NCI-H2107 (cell line): ENCODE data around the gene KNDC1.

Experiments
- DNase-seq: peaks from one replicate; lab custom pipeline; 2025; lab: John Stamatoyannopoulos, UW

KNDC1 gene

GRCh38 chr10:133191651-133192050 is 31.6 kb downstream of the KNDC1 start:
- no peak for DNase-seq

- no peak for DNase-seq
These were observed 34.1 kb downstream of the KNDC1 start for GRCh38 chr10:133194151-133194550.

GRCh38 chr10:133195096-133195495 is 35.1 kb downstream of the KNDC1 start:
- DNase-seq: no peak

GRCh38 chr10:133195611-133196010 is 35.6 kb downstream of the KNDC1 start:
- no peak for DNase-seq

GRCh38 chr10:133196221-133196915 is 36.3 kb downstream of the KNDC1 start:
- DNase-seq: no peak

- no peak for DNase-seq
These were observed 37.1 kb downstream of the KNDC1 start for GRCh38 chr10:133196936-133197758.

- DNase-seq: no peak
These were observed 37.8 kb downstream of the KNDC1 start for GRCh38 chr10:133197786-133198185.

GRCh38 chr10:133198206-133198605 is 38.2 kb downstream of the KNDC1 start:
- no peak for DNase-seq

GRCh38 chr10:133198621-133199487 is 38.8 kb downstream of the KNDC1 start:
- DNase-seq: no peak

- DNase-seq: no peak
These were observed 39.5 kb downstream of the KNDC1 start for GRCh38 chr10:133199488-133199885.

- no peak for DNase-seq
These were observed 40.1 kb downstream of the KNDC1 start for GRCh38 chr10:133199992-133200611.

- DNase-seq: no peak
These were observed 40.6 kb downstream of the KNDC1 start for GRCh38 chr10:133200621-133201031.

GRCh38 chr10:133201151-133201947 is 41.3 kb downstream of the KNDC1 start:
- DNase-seq: no peak

GRCh38 chr10:133201948-133202725 is 42.1 kb downstream of the KNDC1 start:
- no peak for DNase-seq

- DNase-seq: no peak
These were observed 43.0 kb downstream of the KNDC1 start for GRCh38 chr10:133202778-133203651.

- DNase-seq: no peak
These were observed 43.7 kb downstream of the KNDC1 start for GRCh38 chr10:133203652-133204195.

GRCh38 chr10:133204226-133205015 is 44.4 kb downstream of the KNDC1 start:
- DNase-seq: no peak

- DNase-seq: no peak
These were observed 45.1 kb downstream of the KNDC1 start for GRCh38 chr10:133205146-133205545.
